Adrenal gland (tissue), 5 donors: ENCODE measurements around the gene RBX1.

Experiments
- CTCF ChIP-seq, 6 experiments: fragments of 450-650 bp in 4 of 6; fragments of 200-600 bp in 2 of 6; sonication (generic) in 1 of 6; IDR thresholded peaks; 1 replicate in 5 of 6; 2 replicates in 1 of 6; pipeline versions ENCODE4 v1.5.1 to v1.8.0; 2016 to 2021; ENCODE audit warnings: antibody characterized with exemption in 6 of 6, mild to moderate bottlenecking in 2 of 6, moderate library complexity in 1 of 6
- POLR2A ChIP-seq, 2 donors: fragments of 450-650 bp; IDR thresholded peaks; one replicate each; pipeline ENCODE4 v1.6.1; 2017; ENCODE audit warnings: antibody characterized with exemption in 2 of 2, mild to moderate bottlenecking in 2 of 2, moderate library complexity in 1 of 2
- donor health status: DM: no; HTN: no; CAD: no.

- TF ChIP-seq CTCF (IDR thresholded peaks at IDR 0.05) (no peak), POLR2A (IDR thresholded peaks at IDR 0.05) (no peak)
Measured at GRCh38 chr22:41000040-41000565, 48.9 kb downstream of the RBX1 start.
